ENCODE data around the gene SELPLG.
"Not testable (repeated sequence)": the region's sequence is repeated elsewhere in the genome, so short reads cannot be mapped to it uniquely, and the experiment has no call there.

Gene SELPLG

GRCh38 chr12:108599948-108600701, 33.6 kb downstream of the SELPLG start:
- peaks cover 1% of the 10 kb centered on the region for H3K4me1 Mint-ChIP-seq
- no peak for ATAC-seq
- no peak overlapping the region for H3K27ac Mint-ChIP-seq
- no peak overlapping the region for H3K4me3 Mint-ChIP-seq
- no peaks in the 10 kb centered on the region for H3K9me3 Mint-ChIP-seq
- no peak for DNase-seq (ENCODE audit: low spot score in 2 of 2)
- H3K36me3 Mint-ChIP-seq: peaks cover 6% of the 10 kb centered on the region

DNA sequence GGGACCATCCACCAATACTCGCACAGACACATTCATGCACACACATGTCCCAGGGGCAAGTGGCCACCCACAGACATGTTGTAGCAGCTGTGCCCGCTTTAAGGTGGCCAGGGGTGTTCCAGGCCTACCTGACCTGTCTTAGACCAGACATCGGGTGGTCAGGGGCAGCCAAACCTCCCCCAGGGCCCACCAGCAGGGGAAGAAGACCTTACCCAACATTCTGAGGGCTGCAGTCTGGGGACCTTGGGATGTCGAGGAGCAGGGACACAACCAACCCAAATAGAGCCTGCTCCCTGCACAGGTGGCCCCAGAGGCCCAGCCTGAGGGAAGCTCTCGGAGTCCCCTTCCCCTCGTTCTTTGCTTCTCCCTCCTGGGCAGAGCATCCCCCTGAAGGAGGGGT, 34.2 kb downstream of the SELPLG start:
- no peak for DNase-seq (ENCODE audit: low spot score in 2 of 2)
- no peaks in the 10 kb centered on the region for H3K9me3 Mint-ChIP-seq
- no peak for ATAC-seq
- no peak overlapping the region for H3K27ac Mint-ChIP-seq
- no peak overlapping the region for H3K4me3 Mint-ChIP-seq
- H3K36me3 Mint-ChIP-seq: no peaks in the 10 kb centered on the region
- H3K4me1 Mint-ChIP-seq: no peaks in the 10 kb centered on the region

DNA sequence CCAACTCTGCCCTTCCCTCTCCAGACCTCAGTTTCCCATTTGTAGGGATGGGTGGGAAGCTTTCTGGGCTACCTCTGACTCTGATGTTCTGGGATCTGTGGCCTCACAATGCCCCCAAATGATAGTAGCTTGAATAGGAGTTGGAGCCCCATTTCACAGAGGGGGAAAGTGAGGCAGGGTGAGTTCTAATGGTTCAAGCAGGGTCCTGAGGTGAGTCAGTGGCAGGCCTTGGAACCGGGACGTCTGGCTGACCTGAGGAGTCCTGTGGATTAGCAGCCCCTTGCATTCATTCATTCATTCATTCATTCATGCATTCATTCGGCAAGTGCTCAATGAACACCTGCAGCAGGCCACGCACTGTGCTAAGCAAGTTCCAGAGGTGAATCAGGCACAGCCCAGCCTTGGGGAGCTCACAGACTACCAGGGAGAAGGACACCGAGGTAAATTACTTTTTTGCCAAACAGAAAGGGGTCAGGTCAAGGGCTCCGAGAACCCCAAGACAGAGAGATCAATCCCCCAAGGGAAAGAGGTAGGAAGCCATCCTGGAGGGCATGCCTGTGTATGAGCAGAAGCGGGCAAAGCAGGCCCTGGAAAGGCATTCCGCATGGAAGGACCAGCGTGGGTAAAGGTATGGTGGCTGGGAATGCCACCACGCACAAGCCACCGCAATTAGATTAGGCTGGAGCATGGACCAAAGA, 35.0 kb downstream of the SELPLG start:
- ATAC-seq: no peak
- no peaks in the 10 kb centered on the region for H3K9me3 Mint-ChIP-seq
- no peaks in the 10 kb centered on the region for H3K36me3 Mint-ChIP-seq

GRCh38 chr12:108597559-108598471, 35.9 kb downstream of the SELPLG start, which contains the start of gene TMEM119:
TMEM119 (minus strand) TSS chr12:108598084; CDS start chr12:108592383, 5,701 bp downstream.
- DNase-seq (ENCODE audit: low spot score in 2 of 2): no peak
- no peaks in the 10 kb centered on the region for H3K4me1 Mint-ChIP-seq
- no peak within 1 kb of the TSS for H3K4me3 Mint-ChIP-seq
- peak within 1 kb of the TSS; percentile 76 for H3K27ac Mint-ChIP-seq
- ATAC-seq: peak; percentile 29
- H3K9me3 Mint-ChIP-seq: no peaks in the 10 kb centered on the region
- H3K36me3 Mint-ChIP-seq: no peaks in the 10 kb centered on the region

More for the DNA sequence above, 35.0 kb downstream of the SELPLG start:
- H3K27ac Mint-ChIP-seq: peak overlapping the region; percentile 76
- H3K4me3 Mint-ChIP-seq: no peak overlapping the region
- DNase-seq (ENCODE audit: low spot score in 2 of 2): no peak
- no peaks in the 10 kb centered on the region for H3K4me1 Mint-ChIP-seq

GRCh38 chr12:108596854-108597558, 36.7 kb downstream of the SELPLG start:
- Mint-ChIP-seq H3K36me3 (no peaks in the 10 kb centered on the region), H3K27ac (no peak overlapping the region), H3K9me3 (no peaks in the 10 kb centered on the region), H3K4me1 (no peaks in the 10 kb centered on the region), H3K4me3 (no peak overlapping the region)
- DNase-seq (ENCODE audit: low spot score in 2 of 2): no peak
- no peak for ATAC-seq

DNA sequence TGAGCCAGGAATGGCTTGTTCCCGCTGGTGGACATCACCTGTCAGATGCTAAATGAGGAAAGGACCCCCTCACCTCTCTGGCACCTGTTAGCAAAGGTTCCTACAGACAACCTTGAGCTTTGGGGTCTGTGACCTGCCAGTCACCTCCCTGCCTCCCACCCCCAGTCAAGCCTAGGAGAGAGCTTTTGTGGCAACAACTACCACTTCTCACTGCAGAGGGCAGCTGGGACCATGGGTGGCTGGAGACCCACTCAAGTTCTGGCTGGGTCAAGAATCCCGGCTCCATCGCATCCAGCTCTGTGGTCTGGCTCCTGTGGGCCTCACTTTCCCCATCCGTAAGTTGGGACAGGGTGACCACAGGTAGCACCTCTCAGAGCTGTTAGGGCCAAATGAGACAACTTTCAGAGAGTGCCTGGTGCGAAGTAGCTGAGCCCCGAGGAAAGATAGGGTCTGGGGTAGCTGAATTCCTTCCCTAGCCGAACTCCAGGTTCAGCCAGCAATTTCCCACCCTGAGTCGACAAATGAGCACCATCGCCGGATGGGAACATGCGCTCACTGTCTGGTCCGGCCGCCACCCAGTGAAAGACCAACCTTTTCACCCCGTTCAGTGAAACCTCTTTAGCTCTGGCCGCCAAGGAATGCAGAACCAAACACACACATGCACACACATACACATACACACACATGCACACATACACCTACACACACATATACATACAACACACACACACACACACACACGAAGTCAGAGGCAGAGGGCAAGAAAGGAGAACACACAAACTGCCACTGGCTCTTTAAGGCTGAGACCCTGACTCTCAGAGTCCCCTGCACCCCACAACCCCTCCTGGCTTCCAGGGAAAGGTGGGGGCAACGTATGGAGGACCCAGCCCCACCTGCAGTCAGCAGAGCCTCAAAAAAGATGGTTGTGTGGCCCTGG, 37.7 kb downstream of the SELPLG start:
- no peak overlapping the region for H3K27ac Mint-ChIP-seq
- ATAC-seq (no peak), DNase-seq (ENCODE audit: low spot score in 2 of 2) (no peak)
- no peak overlapping the region for H3K4me3 Mint-ChIP-seq
- H3K9me3 Mint-ChIP-seq: no peaks in the 10 kb centered on the region
- no peaks in the 10 kb centered on the region for H3K4me1 Mint-ChIP-seq
- H3K36me3 Mint-ChIP-seq: no peaks in the 10 kb centered on the region

DNA sequence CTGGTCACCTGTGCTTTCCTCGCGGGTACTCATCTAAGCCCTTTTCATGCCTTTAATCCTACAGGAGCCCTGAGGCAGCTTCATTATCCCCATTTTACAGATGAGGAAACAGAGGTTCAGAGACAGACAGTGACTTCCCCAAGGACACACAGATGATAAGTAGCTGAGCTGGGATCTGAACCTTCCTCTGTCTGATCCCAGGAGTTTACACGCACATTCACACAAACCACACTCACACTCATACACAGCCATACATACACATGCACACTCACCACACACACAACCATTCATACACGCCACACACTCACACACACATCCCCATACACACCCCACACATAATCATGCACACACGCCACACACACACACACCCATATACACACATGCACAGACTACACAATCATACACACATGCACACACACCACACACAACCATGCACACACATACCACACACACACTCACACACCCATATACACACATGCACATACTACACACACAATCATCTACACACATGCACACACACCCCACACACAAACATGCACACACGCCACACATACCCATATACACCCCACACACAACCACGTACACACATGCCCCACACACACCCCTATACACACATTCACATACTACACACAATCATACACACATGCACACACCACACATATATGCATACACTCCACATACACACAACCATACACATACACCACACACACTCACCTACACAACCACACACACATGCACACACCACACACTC, 38.6 kb downstream of the SELPLG start:
- Mint-ChIP-seq H3K9me3 (no peaks in the 10 kb centered on the region), H3K4me3 (no peak overlapping the region), H3K36me3 (no peaks in the 10 kb centered on the region), H3K27ac (no peak overlapping the region), H3K4me1 (no peaks in the 10 kb centered on the region)
- ATAC-seq (no peak), DNase-seq (ENCODE audit: low spot score in 2 of 2) (no peak)

GRCh38 chr12:108594323-108594903, 39.3 kb downstream of the SELPLG start:
- DNase-seq (ENCODE audit: low spot score in 2 of 2) (no peak), ATAC-seq (no peak)
- no peaks in the 10 kb centered on the region for H3K36me3 Mint-ChIP-seq
- no peak overlapping the region for H3K27ac Mint-ChIP-seq
- H3K4me1 Mint-ChIP-seq: no peaks in the 10 kb centered on the region
- no peak overlapping the region for H3K4me3 Mint-ChIP-seq
- no peaks in the 10 kb centered on the region for H3K9me3 Mint-ChIP-seq

- ATAC-seq: no peak
- DNase-seq (ENCODE audit: low spot score in 2 of 2): no peak
- Mint-ChIP-seq H3K4me3 (no peak overlapping the region), H3K4me1 (no peaks in the 10 kb centered on the region), H3K36me3 (no peaks in the 10 kb centered on the region), H3K9me3 (no peaks in the 10 kb centered on the region), H3K27ac (no peak overlapping the region)
Measured at GRCh38 chr12:108592033-108592909, 41.4 kb downstream of the SELPLG start.

DNA sequence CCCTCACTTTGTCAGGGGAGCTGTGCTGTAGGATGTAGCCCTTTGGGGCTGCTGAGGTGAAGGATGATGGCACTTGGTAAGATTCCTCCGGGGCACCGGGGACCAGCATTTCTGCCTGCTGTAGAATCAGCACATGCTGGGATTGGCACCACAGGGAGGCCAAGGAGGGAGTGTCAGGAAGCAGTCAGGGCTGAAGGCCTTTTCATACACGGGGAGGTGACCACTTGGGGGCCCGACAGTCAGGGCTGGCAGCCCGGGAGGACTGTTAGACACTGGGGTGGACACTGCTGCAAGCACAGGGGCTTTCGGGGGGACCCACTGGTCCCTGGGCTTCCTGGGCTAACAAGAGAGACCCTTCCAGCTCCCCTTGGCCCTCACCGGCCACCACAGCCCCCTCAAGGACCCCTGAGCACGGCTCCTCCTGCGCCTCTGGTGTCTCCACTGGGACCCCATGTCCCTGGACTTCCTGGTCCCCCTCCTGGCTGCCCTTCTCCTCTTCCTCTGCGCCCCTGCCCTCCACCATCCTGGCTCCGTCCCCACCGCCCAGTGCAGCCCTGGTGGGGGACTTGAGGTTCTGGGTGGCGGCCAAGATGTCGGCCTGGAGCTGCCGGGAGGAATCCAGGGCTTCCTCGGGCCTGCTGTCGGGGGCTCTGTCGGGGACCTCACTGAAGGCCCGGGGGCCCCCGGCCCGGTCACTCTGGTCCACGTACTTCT, 42.3 kb downstream of the SELPLG start:
- no peak for DNase-seq (ENCODE audit: low spot score in 2 of 2)
- H3K4me1 Mint-ChIP-seq: no peaks in the 10 kb centered on the region
- ATAC-seq: no peak
- no peak overlapping the region for H3K4me3 Mint-ChIP-seq
- H3K27ac Mint-ChIP-seq: peak overlapping the region; percentile 64
- no peaks in the 10 kb centered on the region for H3K9me3 Mint-ChIP-seq
- no peaks in the 10 kb centered on the region for H3K36me3 Mint-ChIP-seq

DNA sequence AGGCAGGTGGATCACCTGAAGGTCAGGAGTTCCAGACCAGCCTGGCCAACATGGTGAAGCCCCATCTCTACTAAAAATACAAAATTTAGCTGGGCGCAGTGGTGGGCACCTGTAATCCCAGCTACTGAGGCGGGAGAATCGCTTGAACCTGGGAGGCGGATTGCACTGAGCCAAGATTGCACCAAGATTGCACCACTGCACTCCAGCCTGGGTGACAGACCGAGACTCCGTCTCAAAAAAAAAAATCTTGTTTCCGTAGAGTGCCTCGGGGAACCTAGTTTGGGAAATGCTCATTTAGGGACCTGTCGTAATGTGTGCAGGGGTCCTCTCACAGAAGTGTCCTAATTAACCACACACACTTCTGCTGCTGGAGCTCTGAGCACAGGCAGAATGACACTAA, 43.2 kb downstream of the SELPLG start:
- DNase-seq (ENCODE audit: low spot score in 2 of 2); ATAC-seq; H3K4me3 Mint-ChIP-seq; H3K36me3 Mint-ChIP-seq; H3K9me3 Mint-ChIP-seq; H3K4me1 Mint-ChIP-seq: not testable (repeated sequence)
- peak overlapping the region; percentile 64 for H3K27ac Mint-ChIP-seq

GRCh38 chr12:108589840-108590229, 43.9 kb downstream of the SELPLG start:
- DNase-seq (ENCODE audit: low spot score in 2 of 2) (no peak), ATAC-seq (no peak)
- Mint-ChIP-seq H3K4me1 (no peaks in the 10 kb centered on the region), H3K27ac (no peak overlapping the region), H3K9me3 (no peaks in the 10 kb centered on the region), H3K36me3 (no peaks in the 10 kb centered on the region), H3K4me3 (no peak overlapping the region)

All from stimulated activated effector memory CD8-positive, alpha-beta T cell treated with anti-CD3 and anti-CD28 coated beads, Interleukin-12 subunit alpha, Interleukin-12 subunit beta, amount 100 ng/mL, for 72 hours (primary cell).